ENCODE data around the gene DMAC2L. TPM values are rescaled to one million over a fixed set of nuclear protein-coding genes. Genes with fewer than 3 reads are reported as not detected.

DMAC2L gene
- total and polyA plus RNA-seq, 2 experiments from 2014 or later: 10.8 to 12.5 TPM

- H3K4me3 ChIP-seq: no peak overlapping the region
Measured at GRCh38 chr14:50303744-50304471, 8.2 kb upstream of the DMAC2L start.

DNA sequence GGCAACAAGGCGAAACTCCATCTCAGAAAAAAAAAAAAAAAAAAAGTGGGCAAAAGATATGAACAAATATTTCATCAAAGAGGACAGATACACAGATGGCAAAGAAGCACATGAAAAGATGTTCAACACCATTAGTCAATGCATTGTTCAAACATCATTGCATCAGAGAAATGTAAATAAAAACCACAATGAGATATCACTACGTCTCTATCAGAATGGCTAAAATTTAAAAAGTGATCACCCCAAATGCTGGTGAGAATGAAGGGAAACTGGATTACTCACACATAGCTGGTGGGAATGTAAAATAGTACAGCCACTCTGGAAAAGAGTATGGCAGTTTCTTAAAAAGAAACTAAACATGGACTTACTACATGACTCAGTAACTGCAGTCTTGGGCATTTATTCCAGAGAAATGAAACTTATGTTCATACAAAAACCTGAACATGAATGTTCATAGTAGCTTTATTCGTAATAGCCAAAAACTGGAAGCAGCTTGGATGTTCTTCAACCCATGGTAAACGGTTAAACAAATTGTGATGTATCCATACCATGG, 3.7 kb upstream of the DMAC2L start:
- no peaks in the 10 kb centered on the region for H3K27me3 ChIP-seq
- no peaks in the 10 kb centered on the region for H3K9me3 ChIP-seq (ENCODE audit: low read depth)
- H3K79me2 ChIP-seq: peaks cover 66% of the 10 kb centered on the region
- no peaks in the 10 kb centered on the region for H3K9me2 ChIP-seq (replicated peaks; ENCODE audit: insufficient read depth)
- no peak for DNase-seq (ENCODE audit: low spot score)
- H4K20me1 ChIP-seq (ENCODE audit: insufficient read depth, poor library complexity, severe bottlenecking): no peaks in the 10 kb centered on the region
- no peak overlapping the region for H3K4me2 ChIP-seq
- WGBS (ENCODE audit: low lambda C conversion rate, missing lambda C conversion rate): 88% methylated on average over 4 of the region's 4 CpGs
- H3K36me3 ChIP-seq (replicated peaks; ENCODE audit: insufficient read depth, low read depth): no peaks in the 10 kb centered on the region
- H2AFZ ChIP-seq: no peak overlapping the region
- peaks cover 11% of the 10 kb centered on the region for H3K4me1 ChIP-seq (ENCODE audit: insufficient read depth)
- H3K27ac ChIP-seq: no peak overlapping the region
- H3K4me3 ChIP-seq: no peak overlapping the region
- TF ChIP-seq, protein P1, sequence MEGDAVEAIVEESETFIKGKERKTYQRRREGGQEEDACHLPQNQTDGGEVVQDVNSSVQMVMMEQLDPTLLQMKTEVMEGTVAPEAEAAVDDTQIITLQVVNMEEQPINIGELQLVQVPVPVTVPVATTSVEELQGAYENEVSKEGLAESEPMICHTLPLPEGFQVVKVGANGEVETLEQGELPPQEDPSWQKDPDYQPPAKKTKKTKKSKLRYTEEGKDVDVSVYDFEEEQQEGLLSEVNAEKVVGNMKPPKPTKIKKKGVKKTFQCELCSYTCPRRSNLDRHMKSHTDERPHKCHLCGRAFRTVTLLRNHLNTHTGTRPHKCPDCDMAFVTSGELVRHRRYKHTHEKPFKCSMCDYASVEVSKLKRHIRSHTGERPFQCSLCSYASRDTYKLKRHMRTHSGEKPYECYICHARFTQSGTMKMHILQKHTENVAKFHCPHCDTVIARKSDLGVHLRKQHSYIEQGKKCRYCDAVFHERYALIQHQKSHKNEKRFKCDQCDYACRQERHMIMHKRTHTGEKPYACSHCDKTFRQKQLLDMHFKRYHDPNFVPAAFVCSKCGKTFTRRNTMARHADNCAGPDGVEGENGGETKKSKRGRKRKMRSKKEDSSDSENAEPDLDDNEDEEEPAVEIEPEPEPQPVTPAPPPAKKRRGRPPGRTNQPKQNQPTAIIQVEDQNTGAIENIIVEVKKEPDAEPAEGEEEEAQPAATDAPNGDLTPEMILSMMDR (IDR thresholded peaks at IDR 0.05; ENCODE audit: poor library complexity): no peak
- TF ChIP-seq EZH2 (IDR thresholded peaks at IDR 0.05; ENCODE audit: borderline replicate concordance): no peak
- no peak for TF ChIP-seq EZH2phosphoT487 (IDR thresholded peaks at IDR 0.05; ENCODE audit: low read depth, severe bottlenecking, unreplicated experiment)

More at GRCh38 chr14:50303744-50304471, 8.2 kb upstream of the DMAC2L start:
- Histone ChIP-seq H3K4me2 (no peak overlapping the region), H3K9me2 (replicated peaks; ENCODE audit: insufficient read depth) (no peaks in the 10 kb centered on the region), H3K4me1 (ENCODE audit: insufficient read depth) (no peaks in the 10 kb centered on the region), H3K9me3 (ENCODE audit: low read depth) (no peaks in the 10 kb centered on the region), H3K36me3 (replicated peaks; ENCODE audit: insufficient read depth, low read depth) (no peaks in the 10 kb centered on the region), H2AFZ (no peak overlapping the region), H3K27ac (no peak overlapping the region), H4K20me1 (ENCODE audit: insufficient read depth, poor library complexity, severe bottlenecking) (no peaks in the 10 kb centered on the region), H3K79me2 (peaks cover 41% of the 10 kb centered on the region), H3K27me3 (no peaks in the 10 kb centered on the region)
- TF ChIP-seq EZH2phosphoT487 (IDR thresholded peaks at IDR 0.05; ENCODE audit: low read depth, severe bottlenecking, unreplicated experiment) (no peak), EZH2 (IDR thresholded peaks at IDR 0.05; ENCODE audit: borderline replicate concordance) (no peak)
- TF ChIP-seq, protein P1 (IDR thresholded peaks at IDR 0.05; ENCODE audit: poor library complexity): no peak
- DNase-seq (ENCODE audit: low spot score): peak; percentile 75
- 86% methylated on average over 8 of the region's 8 CpGs for WGBS (ENCODE audit: low lambda C conversion rate, missing lambda C conversion rate)

- Histone ChIP-seq H3K27ac (no peak overlapping the region), H3K4me2 (peak overlapping the region; percentile 90), H3K9me3 (ENCODE audit: low read depth) (no peaks in the 10 kb centered on the region), H3K9me2 (replicated peaks; ENCODE audit: insufficient read depth) (no peaks in the 10 kb centered on the region), H3K4me1 (ENCODE audit: insufficient read depth) (peaks cover 11% of the 10 kb centered on the region), H3K36me3 (replicated peaks; ENCODE audit: insufficient read depth, low read depth) (no peaks in the 10 kb centered on the region), H3K4me3 (no peak overlapping the region), H2AFZ (no peak overlapping the region), H3K79me2 (peaks cover 71% of the 10 kb centered on the region), H3K27me3 (no peaks in the 10 kb centered on the region), H4K20me1 (ENCODE audit: insufficient read depth, poor library complexity, severe bottlenecking) (no peaks in the 10 kb centered on the region)
- DNase-seq (ENCODE audit: low spot score): no peak
- WGBS (ENCODE audit: low lambda C conversion rate, missing lambda C conversion rate): 98% methylated on average over 4 of the region's 4 CpGs
- TF ChIP-seq EZH2 (IDR thresholded peaks at IDR 0.05; ENCODE audit: borderline replicate concordance): no peak
Measured at GRCh38 chr14:50310445-50310844, 1.7 kb upstream of the DMAC2L start.

DNA sequence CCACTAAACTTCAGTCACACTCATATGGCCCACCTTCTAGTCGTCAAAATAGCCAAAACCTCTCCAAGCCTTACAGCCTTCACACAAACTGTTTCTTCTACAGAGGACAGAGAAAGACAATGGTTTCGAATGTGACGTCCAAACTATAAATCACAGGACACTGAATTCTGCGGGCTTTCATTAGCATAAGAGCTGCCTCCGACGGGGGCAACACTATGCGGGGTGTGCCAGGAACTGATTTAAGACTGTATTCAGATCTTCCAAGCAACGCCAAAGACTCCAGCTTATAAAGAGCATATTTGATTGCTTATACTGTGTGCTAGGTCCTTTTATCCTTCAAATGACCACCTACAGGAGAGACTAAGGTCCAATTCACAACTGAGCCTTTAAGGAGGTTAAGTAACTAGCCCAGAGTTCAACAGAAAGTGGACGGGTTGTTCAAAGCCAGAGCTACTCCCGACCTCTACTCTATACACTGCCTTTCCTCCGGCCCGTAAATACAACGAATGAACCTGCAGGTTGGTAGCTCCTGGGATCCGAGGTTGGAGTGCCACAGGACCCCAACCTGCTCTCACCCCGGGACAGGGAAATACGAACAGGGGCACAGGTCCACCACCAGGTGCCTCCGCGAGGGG, 670 bp upstream of the DMAC2L start:
- H3K79me2 ChIP-seq: peaks cover 65% of the 10 kb centered on the region
- H3K27ac ChIP-seq: peak overlapping the region; percentile 96
- WGBS (ENCODE audit: low lambda C conversion rate, missing lambda C conversion rate): 5% methylated on average over 18 of the region's 18 CpGs
- H3K36me3 ChIP-seq (replicated peaks; ENCODE audit: insufficient read depth, low read depth): no peaks in the 10 kb centered on the region
- H3K9me3 ChIP-seq (ENCODE audit: low read depth): no peaks in the 10 kb centered on the region
- DNase-seq (ENCODE audit: low spot score): no peak
- H3K4me2 ChIP-seq: peak overlapping the region; percentile 90
- H3K4me3 ChIP-seq: peak overlapping the region; percentile 52
- no peaks in the 10 kb centered on the region for H3K27me3 ChIP-seq
- no peaks in the 10 kb centered on the region for H3K9me2 ChIP-seq (replicated peaks; ENCODE audit: insufficient read depth)
- peak overlapping the region; percentile 90 for H2AFZ ChIP-seq
- peaks cover 11% of the 10 kb centered on the region for H3K4me1 ChIP-seq (ENCODE audit: insufficient read depth)
- no peaks in the 10 kb centered on the region for H4K20me1 ChIP-seq (ENCODE audit: insufficient read depth, poor library complexity, severe bottlenecking)
- TF ChIP-seq EZH2 (IDR thresholded peaks at IDR 0.05; ENCODE audit: borderline replicate concordance) (no peak), EZH2phosphoT487 (IDR thresholded peaks at IDR 0.05; ENCODE audit: low read depth, severe bottlenecking, unreplicated experiment) (no peak)
- TF ChIP-seq, protein P1 (IDR thresholded peaks at IDR 0.05; ENCODE audit: poor library complexity): no peak

Data from hepatocyte (in vitro differentiated cells).